ENCODE measurements around the gene XRCC5.
"Not testable (repeated sequence)": the region's sequence is repeated elsewhere in the genome, so short reads cannot be mapped to it uniquely, and the experiment has no call there.

The XRCC5 gene

DNA sequence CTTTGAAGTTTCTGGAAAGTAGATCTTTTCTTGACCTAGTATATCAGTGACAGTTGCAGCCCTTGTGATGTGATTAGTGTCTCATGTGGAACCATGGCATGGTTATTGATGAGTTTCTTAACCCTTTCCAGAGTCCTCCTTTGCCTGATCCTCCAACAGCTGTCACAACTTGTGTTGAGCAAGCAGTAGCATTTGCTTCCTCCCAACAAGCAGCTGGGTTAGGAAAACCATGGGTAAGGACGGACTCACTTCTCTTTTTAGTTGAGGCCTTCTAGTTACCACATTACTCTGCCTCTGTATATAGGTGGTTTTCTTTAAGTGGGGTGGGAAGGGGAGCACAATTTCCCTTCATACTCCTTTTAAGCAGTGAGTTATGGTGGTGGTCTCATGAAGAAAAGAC is 96.3 kb downstream of the XRCC5 start:
- no peak for DNase-seq

DNA sequence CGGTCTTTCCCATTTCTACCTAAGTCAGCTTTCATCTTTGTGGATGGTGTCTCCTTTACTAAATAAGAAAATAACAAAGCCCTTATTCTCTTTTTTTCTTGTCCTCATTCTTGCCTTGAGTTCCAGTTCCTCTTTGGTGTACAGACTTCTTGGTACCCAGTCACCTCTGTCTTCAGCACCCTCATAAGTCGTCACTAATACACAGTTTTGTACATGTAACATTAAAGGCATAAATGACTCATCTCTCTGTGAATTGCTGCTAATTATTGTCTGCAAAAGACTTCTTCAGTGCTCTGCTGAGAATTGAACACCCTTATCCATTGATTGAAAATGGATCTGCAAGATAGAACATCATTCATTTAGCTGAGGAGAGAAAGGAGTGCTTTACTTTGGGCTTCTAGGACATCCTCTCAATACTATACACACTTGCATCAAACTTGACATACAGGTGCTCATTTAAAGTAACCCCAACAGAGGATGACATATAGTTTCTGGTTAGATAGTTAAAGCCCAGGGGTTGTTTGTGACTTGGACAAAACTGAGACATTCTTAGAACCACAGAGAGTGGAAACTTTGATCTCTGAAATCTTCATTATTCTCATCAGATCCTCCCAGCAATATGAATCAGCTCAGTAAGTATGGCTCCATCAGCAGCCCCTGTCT is 97.0 kb downstream of the XRCC5 start:
- DNase-seq, result no peak

DNA sequence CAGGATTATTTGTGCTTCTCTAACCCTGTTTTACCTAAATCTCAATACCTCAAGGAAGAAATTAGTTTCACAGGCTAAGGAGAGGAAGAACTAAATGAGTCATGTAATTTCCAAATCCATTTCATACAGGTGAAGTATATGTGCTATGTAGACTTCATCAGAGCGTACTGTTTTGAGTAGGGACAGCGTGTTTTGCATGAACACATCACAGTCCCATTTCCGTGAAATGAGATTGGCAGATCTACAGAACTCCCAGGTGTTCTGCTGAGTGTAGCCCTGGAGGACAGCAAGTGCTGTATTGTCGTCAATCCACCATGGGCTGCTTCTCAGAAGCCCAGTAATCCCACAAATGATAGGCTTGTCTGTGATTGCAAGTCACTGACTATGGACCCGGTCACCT is 97.7 kb downstream of the XRCC5 start:
- DNase-seq, result no peak

DNA sequence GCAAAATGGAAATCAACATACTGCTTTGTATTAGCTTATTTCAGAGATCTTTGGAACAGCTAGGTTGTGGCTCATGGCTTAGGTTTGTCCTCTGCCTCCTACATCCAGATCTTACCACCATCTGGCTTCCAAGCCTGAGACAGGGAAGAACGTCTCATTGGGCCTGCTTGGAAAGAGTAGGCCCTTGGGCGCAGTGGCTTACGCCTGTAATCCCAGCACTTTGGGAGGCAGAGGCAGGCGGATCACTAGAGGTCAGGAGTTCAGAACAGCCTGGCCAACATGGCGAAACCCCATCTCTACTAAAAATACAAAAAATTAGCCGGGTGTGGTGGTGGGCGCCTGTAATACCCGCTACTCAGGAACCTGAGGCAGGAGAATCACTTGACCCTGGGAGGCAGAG is 99.5 kb downstream of the XRCC5 start:
- DNase-seq, result not testable (repeated sequence)

DNA sequence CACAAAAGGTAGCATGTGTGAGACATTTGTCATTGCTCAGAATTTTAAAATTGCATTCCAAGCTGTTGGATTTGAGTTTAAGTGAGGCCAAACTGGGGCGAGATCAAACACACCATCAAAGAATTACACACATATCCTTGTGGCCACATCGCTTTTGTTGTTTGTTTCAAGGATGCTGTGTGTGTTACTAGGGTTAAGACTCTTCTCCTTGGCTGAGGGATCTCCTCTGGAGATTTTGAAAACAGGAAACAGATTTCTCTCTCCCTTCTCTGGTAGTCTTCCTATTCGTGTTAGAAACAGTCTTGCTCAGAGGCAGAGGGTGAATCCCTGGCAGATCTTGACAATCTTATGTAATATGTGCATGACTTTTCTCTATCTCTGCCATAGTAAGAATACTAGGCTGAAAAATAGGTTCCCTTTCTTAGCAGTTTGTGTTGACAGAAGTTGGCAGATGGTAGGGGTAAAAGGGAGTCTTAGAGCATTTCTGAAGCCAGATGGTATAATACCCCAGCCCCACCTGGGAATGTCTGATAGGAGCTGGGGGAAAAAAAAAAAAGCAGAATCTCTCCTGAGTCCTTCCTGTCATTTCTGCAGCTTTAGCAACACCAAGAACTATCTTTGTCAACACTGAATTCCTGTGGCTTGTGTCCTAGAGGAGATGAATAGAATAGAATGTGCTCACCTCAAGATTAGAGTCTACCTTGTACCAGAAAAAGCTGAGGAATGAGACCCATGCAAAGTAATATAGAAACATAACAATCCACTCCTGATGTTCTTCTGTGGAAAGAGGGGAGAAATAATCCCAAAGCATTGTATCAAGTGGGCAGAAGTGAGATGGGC is 101.8 kb downstream of the XRCC5 start:
- no peak for DNase-seq

DNA sequence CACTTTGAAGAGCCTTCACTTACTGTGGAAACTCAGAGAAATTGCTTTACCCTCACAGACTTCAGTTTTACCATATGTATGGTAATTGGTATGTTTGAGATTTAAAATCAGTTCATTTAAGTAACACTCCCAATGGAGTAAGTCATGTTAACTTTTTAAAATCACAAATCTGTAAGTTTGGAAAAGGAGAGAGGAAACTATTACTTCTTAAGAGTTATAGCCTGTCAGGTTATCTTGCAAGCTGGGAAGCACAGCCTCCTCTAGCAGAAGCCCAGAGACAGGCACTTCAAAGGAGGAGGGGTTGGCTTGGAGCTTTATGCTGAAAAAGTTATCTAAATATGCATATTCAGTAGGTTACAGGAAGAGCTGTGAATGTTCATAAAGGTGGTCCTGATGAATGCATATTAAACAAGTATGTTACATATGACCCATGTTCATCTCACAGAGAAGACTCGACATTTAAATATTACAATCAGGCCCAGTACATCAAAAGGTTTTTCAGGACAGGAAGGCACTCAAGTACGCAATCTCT is 102.5 kb downstream of the XRCC5 start:
- DNase-seq, result no peak

DNA sequence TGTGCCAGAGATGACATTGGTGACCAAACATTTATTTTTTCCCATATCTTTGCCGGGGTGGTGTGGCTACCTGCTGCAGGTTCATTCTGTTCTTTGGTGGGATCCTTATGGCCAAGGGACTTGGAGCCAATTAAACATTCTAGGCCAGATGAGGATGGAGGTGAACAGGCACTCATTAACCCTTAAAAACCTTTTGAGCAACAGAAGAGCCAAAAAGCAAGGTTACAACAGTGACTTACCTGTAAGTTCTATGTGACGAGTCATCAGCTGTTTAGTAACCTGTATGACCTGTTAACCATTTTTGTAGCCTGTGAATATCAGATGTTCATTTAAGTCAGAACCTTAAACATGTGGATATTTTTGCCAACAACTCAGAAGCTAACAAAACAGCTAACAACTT is 105.6 kb downstream of the XRCC5 start:
- no peak for DNase-seq

DNA sequence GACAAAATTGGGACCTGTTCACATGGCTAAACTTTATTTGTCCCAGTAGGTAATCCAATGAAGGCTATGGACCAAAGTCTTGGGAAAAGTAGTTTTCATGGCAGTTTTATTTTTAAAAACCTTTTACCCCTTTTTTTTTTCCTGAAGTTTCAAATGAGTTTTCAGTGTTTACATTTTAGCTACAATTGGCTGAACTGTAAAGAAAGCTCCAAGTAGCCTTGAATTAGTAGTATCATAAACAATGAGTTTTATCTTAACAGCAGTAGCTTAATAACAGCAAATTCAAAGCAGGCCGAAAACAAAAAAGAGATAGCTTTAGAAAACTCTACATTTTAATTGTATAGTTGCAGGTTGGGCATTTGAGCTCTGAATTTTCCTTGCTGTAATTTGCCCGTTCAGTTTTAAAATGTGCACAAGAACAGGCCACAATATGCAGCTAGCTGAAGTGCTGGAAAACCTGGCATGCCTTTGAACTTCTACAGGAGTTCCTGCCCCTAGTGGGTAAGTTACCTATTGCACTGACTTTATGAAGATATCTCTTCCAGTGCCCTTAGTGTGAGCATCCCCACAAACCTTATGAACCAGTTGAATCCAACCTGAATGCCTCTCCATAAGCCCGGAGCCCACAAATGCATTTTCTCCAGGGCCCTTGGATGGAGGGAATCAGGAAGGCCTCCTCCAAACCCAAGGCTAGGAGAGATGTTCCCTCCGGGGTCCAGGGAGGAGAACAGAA is 106.7 kb downstream of the XRCC5 start:
- no peak for DNase-seq

DNA sequence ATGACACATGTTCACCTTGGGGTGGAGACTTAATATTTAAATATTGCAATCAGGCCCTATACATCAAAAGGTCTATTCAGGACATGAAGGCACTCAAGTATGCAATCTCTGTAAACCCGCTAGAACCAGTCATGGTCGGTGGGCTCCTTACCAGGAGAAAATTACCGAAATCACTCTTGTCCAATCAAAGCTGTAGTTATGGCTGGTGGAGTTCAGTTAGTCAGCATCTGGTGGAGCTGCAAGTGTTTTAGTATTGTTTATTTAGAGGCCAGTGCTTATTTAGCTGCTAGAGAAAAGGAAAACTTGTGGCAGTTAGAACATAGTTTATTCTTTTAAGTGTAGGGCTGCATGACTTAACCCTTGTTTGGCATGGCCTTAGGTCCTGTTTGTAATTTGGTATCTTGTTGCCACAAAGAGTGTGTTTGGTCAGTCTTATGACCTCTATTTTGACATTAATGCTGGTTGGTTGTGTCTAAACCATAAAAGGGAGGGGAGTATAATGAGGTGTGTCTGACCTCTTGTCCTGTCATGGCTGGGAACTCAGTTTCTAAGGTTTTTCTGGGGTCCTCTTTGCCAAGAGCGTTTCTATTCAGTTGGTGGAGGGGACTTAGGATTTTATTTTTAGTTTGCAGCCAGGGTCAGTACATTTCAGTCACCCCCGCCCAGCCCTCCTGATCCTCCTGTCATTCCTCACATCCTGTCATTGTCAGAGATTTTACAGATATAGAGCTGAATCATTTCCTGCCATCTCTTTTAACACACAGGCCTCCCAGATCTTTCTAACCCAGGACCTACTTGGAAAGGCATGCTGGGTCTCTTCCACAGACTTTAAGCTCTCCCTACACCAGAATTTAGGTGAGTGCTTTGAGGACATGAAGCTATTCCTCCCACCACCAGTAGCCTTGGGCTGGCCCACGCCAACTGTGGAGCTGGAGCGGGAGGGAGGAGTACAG is 108.1 kb downstream of the XRCC5 start:
- DNase-seq, result no peak

DNA sequence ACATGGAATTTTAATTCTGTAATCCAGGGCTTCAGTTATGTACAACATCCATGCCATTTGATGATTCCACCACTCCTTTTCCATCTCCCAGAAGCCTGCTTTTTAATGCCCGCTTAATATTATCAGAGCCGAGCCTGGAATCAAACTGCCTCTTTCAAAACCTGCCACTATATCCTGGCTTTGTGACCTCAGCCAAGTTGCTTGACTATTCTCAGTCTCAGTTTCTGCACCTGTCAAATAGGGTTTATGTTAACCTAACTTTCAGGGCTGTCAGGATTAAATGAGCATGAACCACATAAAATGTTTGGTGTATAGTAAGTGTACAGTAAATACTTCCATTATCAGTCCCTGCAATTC is 108.7 kb downstream of the XRCC5 start:
- no peak for DNase-seq

DNA sequence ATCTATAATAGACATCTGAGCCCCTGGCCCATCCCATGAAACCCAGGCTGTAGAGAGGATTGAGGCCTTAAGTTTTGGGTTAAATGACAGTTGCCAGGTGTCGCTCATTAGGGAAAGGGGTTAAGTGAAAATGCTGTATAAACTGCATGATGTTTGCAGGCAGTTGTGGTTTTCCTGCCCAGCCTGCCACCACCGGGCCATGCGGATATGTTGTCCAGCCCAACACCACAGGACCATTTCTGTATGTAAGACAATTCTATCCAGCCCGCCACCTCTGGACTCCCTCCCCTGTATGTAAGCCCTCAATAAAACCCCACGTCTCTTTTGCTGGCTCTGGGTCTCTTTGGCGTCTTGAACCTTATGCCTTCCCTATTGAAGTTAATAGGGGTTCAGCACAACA is 110.7 kb downstream of the XRCC5 start:
- no peak for DNase-seq

DNA sequence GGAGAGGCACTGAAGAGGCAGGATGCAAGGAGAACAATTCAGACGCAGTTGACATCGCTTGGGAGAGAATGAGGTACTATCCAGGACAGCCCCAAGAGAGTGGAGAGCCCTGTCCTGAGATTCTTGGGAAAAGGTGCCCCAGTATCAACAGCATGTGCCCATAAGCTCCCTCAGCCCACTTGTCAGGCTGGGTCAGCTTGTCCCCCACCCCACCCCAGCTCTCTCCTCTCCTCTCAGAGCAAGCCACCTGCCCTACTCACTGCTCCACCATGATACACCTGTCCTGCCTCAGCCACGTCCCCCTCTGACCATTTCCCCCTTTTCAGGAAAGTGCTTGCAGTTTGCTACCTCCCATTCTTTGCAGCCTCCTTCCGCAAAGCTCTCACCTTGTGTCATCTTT is 111.8 kb downstream of the XRCC5 start:
- DNase-seq, result no peak

DNA sequence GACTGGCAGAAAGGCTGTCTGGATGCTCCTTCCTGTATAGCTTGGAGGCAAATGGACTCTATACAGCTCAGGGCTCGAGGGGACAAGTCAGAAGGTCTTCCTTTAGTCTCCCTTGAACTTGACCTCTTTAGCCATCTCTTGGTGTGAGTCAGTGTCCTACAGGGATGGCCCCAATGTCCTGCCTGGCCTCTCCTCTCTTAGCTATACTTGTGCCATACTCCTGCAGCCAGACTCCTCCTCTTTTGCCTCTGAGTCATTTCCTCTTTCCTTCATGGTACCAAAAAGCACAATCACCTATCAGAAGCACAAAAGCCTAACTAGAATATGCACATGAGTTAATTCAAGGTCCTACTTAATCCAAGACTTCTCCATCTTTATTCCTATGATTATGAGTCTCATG is 112.7 kb downstream of the XRCC5 start:
- no peak for DNase-seq

DNA sequence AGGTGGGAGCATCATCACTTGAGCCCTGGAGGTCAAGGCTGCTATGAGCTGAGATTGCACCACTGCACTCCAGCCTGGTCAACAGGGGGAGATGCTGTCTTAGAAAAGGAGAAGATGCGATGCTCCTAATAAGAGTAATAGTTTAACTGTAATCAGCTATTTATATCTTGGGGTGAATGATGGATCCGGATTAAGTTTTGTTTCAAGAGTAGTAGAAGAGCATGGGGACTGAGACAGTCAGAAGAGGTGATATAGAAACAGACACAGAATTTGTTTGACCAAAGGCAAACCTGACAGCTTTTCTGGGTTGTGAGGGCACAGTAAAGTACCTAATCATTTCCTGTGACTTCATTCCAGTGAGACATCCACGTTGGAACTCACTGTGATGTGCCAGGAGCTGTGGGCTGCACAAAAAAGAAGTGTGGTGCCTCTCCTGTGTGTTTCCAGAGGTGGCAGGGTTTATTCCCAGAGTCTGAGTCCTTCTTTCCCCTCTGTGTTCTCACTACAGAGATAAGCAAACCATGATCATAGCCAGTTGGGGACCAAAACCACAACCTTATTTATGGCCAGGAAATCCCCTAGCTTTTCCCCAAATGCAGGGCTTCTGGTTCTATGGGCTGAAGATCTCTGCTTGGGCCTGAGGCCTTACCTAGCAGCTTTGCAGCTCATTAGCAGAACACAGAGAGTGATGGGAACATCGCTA is 113.7 kb downstream of the XRCC5 start:
- no peak for DNase-seq

DNA sequence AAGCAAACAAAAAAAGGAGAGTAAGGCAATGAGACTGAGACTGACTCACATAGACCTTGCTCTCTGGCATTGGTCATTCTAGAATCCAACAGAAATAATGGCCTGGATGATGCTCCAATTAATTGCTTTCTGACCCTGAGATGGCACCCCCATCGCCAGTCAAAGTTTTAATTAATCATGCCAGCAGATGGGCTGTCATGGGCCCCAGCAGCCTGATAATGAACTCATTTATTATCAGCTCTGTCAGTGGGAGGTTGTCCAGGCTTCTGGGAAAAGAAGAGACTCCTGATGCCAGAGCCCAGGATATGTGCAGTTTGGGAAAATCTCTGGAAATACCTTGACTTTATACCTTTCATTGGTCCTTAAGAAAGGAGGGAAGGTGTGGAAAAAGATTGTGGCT is 115.2 kb downstream of the XRCC5 start:
- DNase-seq, result no peak

DNA sequence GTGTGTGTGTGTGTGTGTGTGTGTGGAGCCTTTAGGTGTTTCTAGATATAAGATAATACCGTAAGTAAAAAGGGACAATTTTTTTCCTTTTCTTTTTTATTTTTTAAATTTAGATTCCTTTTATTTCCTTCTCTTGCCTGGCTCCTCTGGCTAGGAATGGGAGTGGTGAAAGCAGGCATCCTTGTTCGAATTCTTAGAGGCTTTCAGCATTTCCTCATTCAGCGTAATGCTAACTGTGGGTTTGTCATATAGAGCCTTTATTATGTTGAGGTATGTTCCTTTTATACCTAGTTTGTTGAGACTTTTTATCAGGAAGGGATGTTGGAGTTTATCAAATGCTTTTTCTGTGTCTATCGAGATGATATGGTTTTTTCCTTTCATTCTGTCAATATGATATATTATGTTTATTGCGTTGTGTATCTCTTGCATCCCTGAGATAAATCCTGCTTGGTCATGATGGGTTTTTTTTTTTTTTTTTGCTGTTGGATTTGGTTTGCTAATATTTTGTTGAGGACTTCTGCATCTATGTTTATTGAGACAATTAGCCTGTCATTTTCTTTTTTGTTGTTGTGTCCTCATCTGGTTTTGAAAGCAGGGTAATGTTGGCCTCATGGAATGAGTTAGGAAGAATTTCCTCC is 120.2 kb downstream of the XRCC5 start:
- no peak for DNase-seq

DNA sequence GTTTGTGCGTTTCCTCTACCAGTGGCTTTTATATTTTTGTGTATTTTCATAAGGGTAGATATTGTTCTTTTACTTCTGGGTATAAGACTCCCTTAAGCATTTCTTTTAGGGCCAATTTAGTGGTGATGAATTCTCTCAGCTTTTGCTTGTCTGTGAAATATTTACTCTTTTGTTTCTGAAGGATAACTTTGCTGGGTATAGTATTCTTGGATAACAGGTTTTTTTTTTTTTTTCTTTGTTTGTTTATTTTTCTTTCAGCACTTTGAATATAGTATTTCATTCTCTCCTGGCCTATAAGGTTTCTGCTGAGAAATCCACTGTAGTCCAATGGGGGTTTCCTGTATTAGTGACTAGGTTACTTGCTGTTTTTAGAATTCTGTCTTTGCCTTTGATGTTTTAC is 122.7 kb downstream of the XRCC5 start:
- DNase-seq, result no peak

DNA sequence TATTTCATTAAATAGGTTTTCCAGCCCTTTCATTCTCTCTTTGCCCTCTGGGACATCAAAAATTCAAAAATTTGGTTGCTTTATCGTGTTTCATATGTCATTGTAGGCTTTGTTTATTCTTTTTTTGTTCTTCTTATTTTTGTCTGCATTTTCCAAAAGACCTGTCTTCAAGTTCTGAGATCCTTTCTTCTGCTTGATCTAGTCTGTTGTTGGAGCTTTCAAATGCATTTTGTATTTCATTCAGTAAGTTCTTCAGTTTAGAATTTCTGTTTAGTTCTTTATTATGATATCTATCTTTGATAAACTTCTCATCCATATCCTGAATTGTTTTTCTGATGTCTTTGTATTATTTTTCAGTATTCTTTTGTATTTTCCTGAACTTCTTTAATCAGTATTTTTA is 123.6 kb downstream of the XRCC5 start:
- no peak for DNase-seq

DNA sequence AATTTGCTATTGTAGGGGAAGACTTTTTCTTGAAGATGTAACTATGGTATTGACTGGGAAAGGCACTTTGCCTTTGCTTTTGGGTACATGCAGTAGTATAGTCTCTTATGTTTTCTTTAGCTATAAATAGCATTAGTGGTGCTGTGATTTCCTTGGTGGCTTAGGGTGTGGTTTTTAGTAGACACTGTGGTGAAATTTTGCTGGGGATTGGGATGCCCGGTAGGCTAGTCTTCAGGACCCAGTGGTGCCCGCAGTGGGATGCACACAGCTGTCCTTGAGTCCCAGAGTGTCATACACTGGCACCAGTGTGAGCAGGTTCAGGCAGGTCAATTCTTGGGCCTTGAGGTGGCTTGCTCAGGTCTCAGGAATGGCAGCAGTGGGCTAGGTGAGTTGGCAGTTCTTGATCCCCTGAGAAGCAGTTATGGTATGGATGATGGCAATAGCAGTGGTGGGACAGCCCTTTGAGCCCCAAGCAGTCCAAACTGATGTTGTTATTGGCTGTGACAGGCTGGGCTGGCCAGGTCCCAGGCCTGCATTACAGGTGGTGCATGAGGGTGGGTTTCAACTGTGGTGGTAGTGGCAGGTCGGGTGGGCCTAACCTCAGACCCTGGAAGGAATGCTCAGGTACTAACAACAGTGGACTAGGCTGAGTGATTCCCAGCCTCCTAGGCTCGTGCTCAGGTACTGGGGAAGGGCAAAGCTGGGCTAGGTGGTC is 124.3 kb downstream of the XRCC5 start:
- no peak for DNase-seq

DNA sequence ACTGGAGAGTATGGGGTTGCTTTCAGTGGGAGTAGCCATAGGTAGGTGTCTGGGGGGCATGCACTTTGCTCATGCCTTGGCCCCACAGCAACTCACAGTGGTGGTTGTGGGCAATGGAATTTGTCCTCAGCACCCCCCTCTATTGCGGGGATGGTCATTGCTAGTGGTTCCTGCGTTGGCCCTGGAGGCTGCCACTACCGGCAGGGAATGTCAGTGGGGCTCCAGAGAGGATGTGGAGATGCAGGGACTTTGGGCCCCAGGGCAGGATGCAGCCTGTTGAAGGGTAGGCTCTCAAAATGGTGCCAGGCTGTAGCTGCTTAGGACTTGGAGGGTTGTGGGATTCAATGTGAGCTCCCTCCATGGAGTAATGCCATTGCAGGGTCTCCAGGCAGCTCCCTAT is 125.0 kb downstream of the XRCC5 start:
- no peak for DNase-seq

DNA sequence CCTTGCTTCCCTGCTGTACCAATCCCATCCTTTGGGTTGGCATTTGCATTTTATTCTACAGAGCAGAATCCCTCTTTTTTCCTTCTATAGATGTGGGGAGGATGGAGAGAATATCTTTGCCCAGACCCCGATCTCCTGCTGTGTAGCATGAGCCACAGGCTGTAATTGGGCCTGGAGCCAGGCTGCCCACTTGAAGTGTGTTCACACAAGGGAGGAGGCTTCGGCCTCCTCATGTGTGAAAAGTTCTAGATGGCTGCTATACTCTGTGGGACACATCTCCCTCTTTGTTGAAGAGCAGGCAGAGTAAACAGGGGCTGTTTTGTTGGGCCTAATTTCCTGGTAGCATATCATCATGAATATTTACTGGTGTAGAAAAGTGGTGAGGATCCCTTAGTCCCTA is 126.3 kb downstream of the XRCC5 start:
- no peak for DNase-seq

Measured in eye (tissue), 1 donor.